Heart right ventricle (tissue), 16 donors: ENCODE data around the gene CDH13. TPM values are rescaled to one million over a fixed set of nuclear protein-coding genes. Genes with fewer than 3 reads are reported as not detected.

Experiments used
- ATAC-seq, 8 donors: fragments of 200-7000 bp; cut with Tn5 transposase; one replicate each; pipeline ENCODE4 v1.9.1; 2020; ENCODE audit warnings: mild to moderate bottlenecking in 8 of 8, moderate library complexity in 8 of 8, moderate number of reproducible peaks in 1 of 8
- DNase-seq, 2 donors: peaks; one replicate each; pipeline ENCODE4 v3.0.0-alpha.2; 2020
- H3K27ac ChIP-seq, 10 donors: fragments of 200-600 bp; sonication (generic) in 2 of 10; one replicate each; pipeline versions ENCODE4 v1.5.0 to v1.8.0; 2020 to 2022; ENCODE audit warnings: mild to moderate bottlenecking in 3 of 10
- H3K27me3 ChIP-seq, 7 donors: fragments of 200-600 bp; one replicate each; pipeline ENCODE4 v1.8.0; 2021 to 2022; ENCODE audit warnings: mild to moderate bottlenecking in 2 of 7
- H3K36me3 ChIP-seq, 9 donors: fragments of 200-600 bp; sonication (generic) in 1 of 9; one replicate each; pipeline versions ENCODE4 v1.5.0 to v1.8.0; 2020 to 2022; ENCODE audit warnings: mild to moderate bottlenecking in 2 of 9
- H3K4me1 ChIP-seq, 9 donors: fragments of 200-600 bp; sonication (generic) in 1 of 9; one replicate each; pipeline versions ENCODE4 v1.5.0 to v1.8.0; 2020 to 2022; ENCODE audit warnings: mild to moderate bottlenecking in 4 of 9
- H3K4me3 ChIP-seq, 10 donors: fragments of 200-600 bp; sonication (generic) in 2 of 10; one replicate each; pipeline versions ENCODE4 v1.5.0 to v1.8.0; 2020 to 2022; ENCODE audit warnings: mild to moderate bottlenecking in 7 of 10, moderate library complexity in 2 of 10
- H3K9me3 ChIP-seq, 11 donors: fragments of 200-600 bp in 10 of 11; sonication (generic) in 2 of 11; one replicate each; pipeline versions ENCODE4 v1.5.0 to v1.8.0; 2013 to 2022; ENCODE audit warnings: mild to moderate bottlenecking in 2 of 11, control low read depth in 1 of 11, moderate library complexity in 1 of 11
- CTCF ChIP-seq, 9 donors: fragments of 200-600 bp; sonication (generic) in 2 of 9; IDR thresholded peaks; one replicate each; pipeline versions ENCODE4 v1.5.0 to v1.8.0; 2021 to 2022; ENCODE audit warnings: antibody characterized with exemption in 9 of 9, mild to moderate bottlenecking in 5 of 9, moderate library complexity in 1 of 9
- WGBS, 2 donors: extraction: QIAGEN DNeasy Blood & Tissue Kit; methylation state at CpG; one replicate each; pipeline ENCODE4 v1.1.7; 2013; ENCODE audit warnings: inconsistent platforms in 1 of 2; 5-methylcytosine and 5-hydroxymethylcytosine counted together
- intact Hi-C, 10 donors: fragments of 100-400 bp; cut with DNase I; formaldehyde crosslinking; loops; one replicate each; pipeline versions ENCODE4 v1.11.1 to v1.14.2; 2022
- polyA plus RNA-seq, 2 donors: library from polyadenylated mRNA; stranded (reverse); fragments of 200-250 nt; gene quantifications; one replicate each; pipeline ENCODE4 v1.2.3, GENCODE V29; 2013
- total RNA-seq, 10 donors: library from RNA; stranded (reverse); fragmentation: NEBNext Ultra II Directional in 3 of 10; extraction: Animal tissue kit (Norgen Biotek cat#: 25700) in 3 of 10; gene quantifications; one replicate each; pipeline versions ENCODE4 v1.2.1 to v1.2.4, GENCODE V29; 2021 to 2023
- donor health status: Arrhythmogenic right ventricular cardiomyopathy.
- donor health status: ischemic (EF 13 %, LVEDD 7.1; RV severe dilation, severe dysfunction).
- donor health status: healthy with polysubstance abuse.
- donor health status: DM: no; HTN: yes; CAD: no.
- donor health status: DM: no; HTN: no; CAD: no.
- donor health status: ischemic (EF 25% LVEDD 6.9; RV normal size, moderate dysfunction).
- donor health status: ischemic (EF 25% LVEDD 5.7; RV mildly dilated, moderate dysfunction).
- donor health status: healthy.
- donor health status: DM: yes; HTN: yes; CAD: no.
- donor health status: Ischemic cardiomyopathy.
- donor health status: ischemic (EF 35%, LVEDD 5.7; RV mildly dilated, moderate dysfunction).
- donor health status: nonischemic (EF 11% LVEDD 7.7; RV severe dilation, severe dysfunction).
- donor health status: DM: yes; HTN: yes; CAD: no.
- donor health status: PGD.
- donor health status: ischemic (EF 29% LVEDD 5.4; RV normal size, mild dysfunction).
- donor health status: nonischemic (EF 23%, LVEDD 6.1; RV moderate dilation, normal function).

The CDH13 gene
- total and polyA plus RNA-seq, 12 donors, result 15.5 to 221 (median 168) TPM

- DNase-seq (no peak), ATAC-seq (no peak)
- H3K36me3 ChIP-seq, result no peaks in the 10 kb centered on the region
- no peak overlapping the region for H3K4me3 ChIP-seq
- H3K9me3 ChIP-seq, result no peaks in the 10 kb centered on the region
- no peaks in the 10 kb centered on the region for H3K27me3 ChIP-seq
- WGBS, 2 donors, result 81 to 92% methylated on average over 3 of the region's 3 CpGs
- H3K27ac ChIP-seq, result no peak overlapping the region
- TF ChIP-seq CTCF (IDR thresholded peaks at IDR 0.05), result no peak
- H3K4me1 ChIP-seq, result no peaks in the 10 kb centered on the region
- intact Hi-C loops, result no loop called here
Measured at GRCh38 chr16:83409347-83409746, 782.6 kb downstream of the CDH13 start.

GRCh38 chr16:83418565-83418964, 791.8 kb downstream of the CDH13 start:
- WGBS, 2 donors, result 67 to 76% methylated on average over 1 of the region's 1 CpG
- no peaks in the 10 kb centered on the region for H3K36me3 ChIP-seq
- no peak for ATAC-seq
- H3K4me1 ChIP-seq, result no peaks in the 10 kb centered on the region
- no peak for TF ChIP-seq CTCF (IDR thresholded peaks at IDR 0.05)
- H3K27ac ChIP-seq, result no peak overlapping the region
- no peak overlapping the region for H3K4me3 ChIP-seq
- no peak for DNase-seq
- H3K27me3 ChIP-seq, result no peaks in the 10 kb centered on the region
- no peaks in the 10 kb centered on the region for H3K9me3 ChIP-seq
- intact Hi-C loops, result no loop called here

GRCh38 chr16:83420206-83420760, 793.5 kb downstream of the CDH13 start:
- H3K4me1 ChIP-seq, result no peaks in the 10 kb centered on the region
- no peak overlapping the region for H3K27ac ChIP-seq
- intact Hi-C loops, result no loop called here
- H3K36me3 ChIP-seq, result no peaks in the 10 kb centered on the region
- H3K4me3 ChIP-seq, result no peak overlapping the region
- TF ChIP-seq CTCF (IDR thresholded peaks at IDR 0.05), result no peak
- WGBS, 2 donors, result 71 to 76% methylated on average over 9 of the region's 9 CpGs
- no peaks in the 10 kb centered on the region for H3K9me3 ChIP-seq
- H3K27me3 ChIP-seq, result no peaks in the 10 kb centered on the region
- no peak for ATAC-seq
- no peak for DNase-seq

GRCh38 chr16:83433201-83433600, 806.4 kb downstream of the CDH13 start:
- no peaks in the 10 kb centered on the region for H3K36me3 ChIP-seq
- ATAC-seq, result no peak
- H3K27ac ChIP-seq, result no peak overlapping the region
- no peak overlapping the region for H3K4me3 ChIP-seq
- intact Hi-C loops, result loop anchor here in 1 of 10 donors (10.0 kb wide), 1 partner anchor 58 kb away; no protein-coding TSS in a partner anchor
- 86 to 87% methylated on average over 3 of the region's 3 CpGs for WGBS, 2 donors
- no peaks in the 10 kb centered on the region for H3K9me3 ChIP-seq
- H3K4me1 ChIP-seq, result no peaks in the 10 kb centered on the region
- no peak for TF ChIP-seq CTCF (IDR thresholded peaks at IDR 0.05)
- H3K27me3 ChIP-seq, result no peaks in the 10 kb centered on the region
- DNase-seq, result no peak
